Ectodermal cell (in vitro differentiated cells): Measurements from ENCODE around the gene TAAR8.
"Not testable (repeated sequence)": the region's sequence is repeated elsewhere in the genome, so short reads cannot be mapped to it uniquely, and the experiment has no call there.

ENCODE experiments used
- H3K27ac ChIP-seq: 2 replicates; pipeline ENCODE4 v1.7.0; 2013; ENCODE audit warnings: mild to moderate bottlenecking, low read depth, low read length; ENCODE audit not compliant: insufficient read depth, poor library complexity, severe bottlenecking
- H3K27me3 ChIP-seq: 2 replicates; pipeline ENCODE4 v1.7.0; 2013; ENCODE audit warnings: mild to moderate bottlenecking, low read length; ENCODE audit not compliant: insufficient read depth, control insufficient read depth, poor library complexity, severe bottlenecking
- H3K36me3 ChIP-seq: one replicate; pipeline ENCODE4 v1.7.0; 2013; ENCODE audit warnings: low read length; ENCODE audit not compliant: control insufficient read depth, insufficient read depth
- H3K4me1 ChIP-seq: one replicate; pipeline ENCODE4 v1.7.0; 2013; ENCODE audit warnings: low read length; ENCODE audit not compliant: control insufficient read depth, insufficient read depth
- H3K4me3 ChIP-seq: 2 replicates; pipeline ENCODE4 v1.7.0; 2013; ENCODE audit warnings: low read depth, low read length, control low read depth; ENCODE audit not compliant: insufficient read depth
- H3K9me3 ChIP-seq: 2 replicates; pipeline ENCODE4 v1.7.0; 2013; ENCODE audit warnings: mild to moderate bottlenecking, low read length, moderate library complexity; ENCODE audit not compliant: control insufficient read depth
- WGBS, 2 experiments: methylation state at CpG; one replicate each; pipeline ENCODE4 v1.1.7; 2013; ENCODE audit warnings: missing lambda C conversion rate in 2 of 2; 5-methylcytosine and 5-hydroxymethylcytosine counted together

TAAR8 gene

DNA sequence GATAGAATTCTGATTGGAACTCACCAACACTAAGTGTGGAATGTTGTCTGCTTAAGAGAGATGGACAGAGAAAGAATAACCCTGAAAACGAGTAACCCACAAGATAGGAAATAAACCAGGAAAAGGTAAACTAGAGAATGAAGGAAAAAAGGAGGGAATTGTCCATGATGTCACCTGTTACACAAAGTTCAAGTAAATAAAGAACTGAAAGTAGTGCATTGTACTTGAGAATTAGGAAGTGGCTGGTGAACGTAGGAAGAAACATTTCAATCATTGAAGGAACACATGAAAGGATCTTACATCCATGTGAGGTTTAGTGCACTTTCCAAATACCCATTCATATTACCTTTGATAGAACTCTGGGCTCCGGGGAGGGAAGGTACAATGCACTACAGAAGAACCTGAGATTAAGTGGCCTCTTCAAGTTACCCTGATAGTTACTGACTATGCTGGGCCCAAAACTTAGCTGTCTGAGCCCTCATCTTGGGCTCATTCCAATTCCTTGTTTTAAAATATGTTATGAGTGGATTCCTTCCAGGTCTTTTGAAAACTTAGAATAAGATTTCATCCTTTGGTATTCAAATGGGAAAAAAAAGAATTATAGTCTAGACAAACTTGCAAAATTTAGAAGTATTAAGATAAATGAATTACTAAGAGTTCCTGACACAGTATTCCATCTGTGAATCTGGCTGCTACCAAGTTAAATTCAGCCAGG is 38.5 kb upstream of the TAAR8 start:
- Histone ChIP-seq H3K27me3 (no peaks in the 10 kb centered on the region), H3K4me1 (no peaks in the 10 kb centered on the region), H3K36me3 (no peaks in the 10 kb centered on the region), H3K9me3 (no peaks in the 10 kb centered on the region), H3K4me3 (no peak overlapping the region), H3K27ac (no peak overlapping the region)
- WGBS, 2 experiments: 76 to 79% methylated on average over 3 of the region's 3 CpGs

DNA sequence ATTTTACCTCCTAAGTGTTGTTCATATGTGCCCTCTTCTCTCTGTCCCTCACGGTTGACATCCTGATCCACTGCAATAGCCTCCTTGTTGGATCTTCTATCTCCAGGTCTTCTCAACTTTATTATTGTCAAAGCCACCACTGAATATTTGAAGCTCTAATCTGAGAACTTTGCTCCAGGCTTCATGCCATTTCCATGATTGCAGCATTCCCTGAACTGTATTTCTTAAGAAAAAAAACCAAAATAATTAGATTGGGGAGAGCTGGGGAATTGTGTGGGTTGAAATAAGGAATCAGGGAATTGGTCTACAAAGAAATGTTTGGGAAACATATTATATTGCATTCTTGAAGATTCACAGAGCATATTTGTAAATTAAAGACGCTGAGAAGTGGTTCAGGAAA is 37.1 kb upstream of the TAAR8 start:
- Histone ChIP-seq H3K36me3 (no peaks in the 10 kb centered on the region), H3K4me3 (no peak overlapping the region), H3K4me1 (no peaks in the 10 kb centered on the region), H3K27me3 (no peaks in the 10 kb centered on the region), H3K9me3 (no peaks in the 10 kb centered on the region), H3K27ac (no peak overlapping the region)
- 79 to 88% methylated on average over 1 to 2 of the region's 2 CpGs for WGBS, 2 experiments

DNA sequence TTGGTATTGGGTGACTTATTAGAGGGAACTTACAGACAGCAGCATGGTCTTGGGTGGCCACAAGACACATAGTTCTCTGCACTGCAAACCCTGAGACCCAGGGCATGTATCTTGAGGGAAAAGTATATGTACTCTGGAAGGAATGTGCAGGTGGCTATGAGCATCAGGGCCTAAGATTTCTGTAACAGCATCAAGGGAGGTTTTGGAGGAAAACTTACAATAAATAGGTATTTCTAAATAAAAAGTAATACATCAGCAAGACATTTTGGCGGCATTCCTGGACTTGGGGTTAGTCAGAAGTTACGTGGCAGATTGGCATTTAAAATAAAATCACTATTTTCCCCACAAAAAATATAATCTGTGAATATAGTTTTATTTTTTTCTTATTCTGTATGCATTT is 31.5 kb upstream of the TAAR8 start:
- no peak overlapping the region for H3K4me3 ChIP-seq
- no peaks in the 10 kb centered on the region for H3K9me3 ChIP-seq
- H3K27me3 ChIP-seq: no peaks in the 10 kb centered on the region
- H3K36me3 ChIP-seq: no peaks in the 10 kb centered on the region
- H3K4me1 ChIP-seq: peaks cover under 1% of the 10 kb centered on the region
- no CpG with 5 or more reads among the region's 2 CpGs for WGBS, 2 experiments
- no peak overlapping the region for H3K27ac ChIP-seq

DNA sequence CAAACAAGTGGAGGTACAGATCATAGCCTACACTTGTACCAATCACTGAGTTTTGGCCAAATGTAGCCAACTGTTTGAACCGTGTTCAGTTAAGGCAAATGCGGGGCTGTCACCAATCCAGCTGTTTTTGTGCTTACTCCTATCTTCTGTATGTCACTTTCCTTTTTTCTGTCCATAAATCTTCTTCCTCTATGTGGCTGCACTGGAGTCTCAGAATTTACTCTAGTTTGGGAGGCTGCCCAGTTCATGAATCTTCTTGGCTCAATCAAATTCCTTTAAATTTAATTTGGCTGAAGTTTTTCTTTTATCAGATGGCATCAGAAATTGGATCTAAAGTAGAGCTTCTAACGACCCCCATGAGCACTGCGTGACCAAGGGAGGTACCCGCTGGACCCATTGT is 27.8 kb upstream of the TAAR8 start:
- WGBS, 2 experiments: 95% methylated on average over 5 of the region's 5 CpGs

DNA sequence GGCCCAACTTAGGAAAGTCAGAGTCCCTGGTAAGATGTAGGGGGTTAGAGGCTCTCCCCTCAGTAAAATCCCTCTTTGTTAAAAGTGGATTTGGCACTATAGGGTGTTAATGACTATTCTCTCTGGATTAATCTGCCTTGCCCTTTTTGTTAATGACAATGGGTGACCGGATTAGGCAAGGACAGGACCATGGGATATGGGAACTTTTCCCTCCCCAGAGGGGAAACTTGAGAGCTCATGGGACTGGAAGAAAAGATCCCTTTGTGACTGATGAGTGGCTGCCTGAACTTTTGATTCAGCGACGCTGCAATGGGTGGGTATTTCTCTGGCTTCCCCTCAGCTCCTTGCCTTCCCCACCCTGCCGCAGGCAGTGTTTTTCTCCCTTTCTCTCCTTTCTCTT is 26.6 kb upstream of the TAAR8 start:
- Histone ChIP-seq H3K27ac (no peak overlapping the region), H3K9me3 (no peaks in the 10 kb centered on the region), H3K27me3 (no peaks in the 10 kb centered on the region), H3K36me3 (no peaks in the 10 kb centered on the region), H3K4me3 (no peak overlapping the region), H3K4me1 (peaks cover 6% of the 10 kb centered on the region)
- 34 to 35% methylated on average over 4 of the region's 4 CpGs for WGBS, 2 experiments

More for the DNA sequence above, 27.8 kb upstream of the TAAR8 start:
- Histone ChIP-seq H3K4me3 (no peak overlapping the region), H3K27ac (no peak overlapping the region), H3K4me1 (peaks cover 6% of the 10 kb centered on the region), H3K36me3 (no peaks in the 10 kb centered on the region), H3K27me3 (no peaks in the 10 kb centered on the region), H3K9me3 (no peaks in the 10 kb centered on the region)

DNA sequence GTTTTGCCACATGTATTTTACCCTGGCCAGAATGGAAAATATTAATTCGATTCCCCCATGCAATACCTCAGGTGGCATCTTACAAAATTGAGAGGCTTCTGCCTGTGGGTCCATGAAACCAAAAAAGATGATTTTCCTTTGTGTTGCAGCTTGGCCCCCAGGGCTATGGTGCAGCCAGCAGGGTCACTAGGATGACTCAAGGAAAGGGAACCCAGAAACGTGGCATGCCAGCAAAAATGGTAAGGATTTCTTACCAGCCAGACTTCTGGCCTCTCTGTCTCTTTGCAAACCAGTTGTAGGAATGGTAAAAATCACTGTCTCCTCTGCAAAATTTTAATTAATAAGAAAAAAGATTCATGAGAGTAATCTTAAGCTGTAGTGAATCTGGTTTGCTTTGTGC is 26.0 kb upstream of the TAAR8 start:
- Histone ChIP-seq H3K9me3 (no peaks in the 10 kb centered on the region), H3K4me3 (no peak overlapping the region), H3K27me3 (no peaks in the 10 kb centered on the region), H3K4me1 (peaks cover 6% of the 10 kb centered on the region), H3K36me3 (no peaks in the 10 kb centered on the region), H3K27ac (no peak overlapping the region)
- 62 to 78% methylated on average over 2 of the region's 2 CpGs for WGBS, 2 experiments

DNA sequence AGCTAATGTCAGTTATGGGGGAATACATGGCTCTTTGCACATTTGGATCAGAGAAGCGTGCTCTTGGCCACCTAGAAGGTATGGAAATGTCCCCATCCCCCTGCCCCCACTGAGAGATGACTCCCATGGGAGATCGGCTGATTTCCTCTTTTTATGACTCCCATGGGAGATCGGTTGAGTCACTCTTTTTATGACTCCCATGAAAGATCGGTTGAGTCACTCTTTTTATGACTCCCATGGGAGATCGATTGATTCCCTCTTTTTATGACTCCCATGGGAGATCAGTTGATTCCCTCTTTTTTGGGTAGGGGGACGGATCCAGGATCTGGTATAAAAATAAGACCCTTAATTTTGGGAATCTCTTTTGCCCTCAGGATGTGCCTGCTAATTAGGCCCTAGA is 24.7 kb upstream of the TAAR8 start:
- 92 to 95% methylated on average over 6 of the region's 6 CpGs for WGBS, 2 experiments
- Histone ChIP-seq H3K4me3 (no peak overlapping the region), H3K27me3 (no peaks in the 10 kb centered on the region)

DNA sequence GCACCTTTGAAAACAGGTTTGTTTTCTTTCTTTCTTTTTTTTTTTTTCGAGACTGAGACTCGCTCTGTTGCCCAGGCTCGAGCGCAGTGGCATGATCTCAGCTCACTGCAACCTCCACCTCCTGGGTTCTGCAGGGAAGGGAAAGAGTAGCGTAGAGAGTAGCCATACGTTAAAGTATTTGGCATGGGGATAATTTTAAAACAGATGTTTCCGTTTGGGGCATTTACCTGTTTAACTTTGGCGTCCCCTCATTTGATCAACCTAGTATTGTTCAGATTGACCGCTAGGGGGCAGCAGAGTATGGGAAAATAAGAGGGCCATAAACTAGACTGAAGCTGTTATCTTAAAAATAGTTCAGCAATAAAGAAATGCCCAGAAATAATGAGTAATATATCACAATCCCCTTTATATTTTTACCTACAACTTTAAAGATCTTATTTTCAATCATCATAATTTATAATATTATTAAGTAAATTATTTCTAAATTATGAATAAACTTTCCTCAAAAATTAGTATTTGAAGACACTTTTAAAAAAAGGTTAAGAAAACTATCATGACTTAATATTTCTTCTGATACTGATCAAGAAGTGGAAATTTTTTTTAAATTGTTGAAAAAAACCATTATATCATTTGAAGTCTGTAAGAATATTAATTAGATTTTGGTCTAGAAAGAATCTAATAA is 22.0 kb upstream of the TAAR8 start:
- Histone ChIP-seq H3K27ac (no peak overlapping the region), H3K27me3 (no peaks in the 10 kb centered on the region), H3K36me3 (no peaks in the 10 kb centered on the region), H3K4me3 (no peak overlapping the region), H3K4me1 (peaks cover 6% of the 10 kb centered on the region), H3K9me3 (no peaks in the 10 kb centered on the region)
- WGBS, 2 experiments: 36% methylated on average over 8 to 9 of the region's 9 CpGs

More for the DNA sequence above, 24.7 kb upstream of the TAAR8 start:
- Histone ChIP-seq H3K9me3 (no peaks in the 10 kb centered on the region), H3K27ac (no peak overlapping the region), H3K4me1 (peaks cover 6% of the 10 kb centered on the region), H3K36me3 (no peaks in the 10 kb centered on the region)

DNA sequence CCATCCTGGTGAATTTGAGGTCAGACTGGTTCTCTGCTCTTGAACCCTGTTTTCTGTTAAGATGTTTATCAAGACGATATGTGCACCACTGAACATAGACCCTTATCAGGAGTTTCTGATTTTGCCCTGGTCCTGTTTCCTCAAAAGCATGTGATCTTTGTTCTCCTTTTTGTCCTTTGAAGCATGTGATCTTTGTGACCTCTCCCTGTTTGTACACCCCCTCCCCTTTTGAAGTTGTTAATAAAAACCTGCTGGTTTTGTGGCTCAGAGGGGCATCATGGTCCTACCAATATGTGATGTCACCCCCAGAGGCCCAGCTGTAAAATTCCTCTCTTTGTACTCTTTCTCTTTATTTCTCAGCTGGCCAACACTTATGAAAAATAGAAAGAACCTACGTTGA is 17.9 kb upstream of the TAAR8 start:
- not testable (repeated sequence) for H3K4me1 ChIP-seq, H3K9me3 ChIP-seq, H3K36me3 ChIP-seq, H3K27me3 ChIP-seq, H3K4me3 ChIP-seq, H3K27ac ChIP-seq
- WGBS, 2 experiments: 91 to 99% methylated on average over 1 to 2 of the region's 2 CpGs

DNA sequence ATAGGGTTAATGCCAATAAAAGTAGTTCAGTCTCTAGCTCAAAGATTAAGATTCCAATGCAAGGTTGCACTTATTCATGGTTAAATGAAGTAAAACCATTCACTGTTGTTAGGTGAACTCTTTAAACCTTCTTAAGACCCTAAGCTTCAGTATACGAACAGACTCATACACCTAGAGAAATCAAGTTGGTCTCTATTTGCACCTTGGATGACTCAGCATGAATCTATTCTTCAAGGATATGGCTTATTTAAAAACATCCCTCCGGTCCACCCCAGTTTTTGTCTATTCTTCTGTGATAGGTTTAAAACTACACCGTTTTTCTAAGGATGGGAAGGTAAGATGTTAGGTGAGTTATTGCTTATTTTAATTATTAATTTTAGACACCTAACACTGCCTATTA is 15.3 kb upstream of the TAAR8 start:
- Histone ChIP-seq H3K36me3 (no peaks in the 10 kb centered on the region), H3K9me3 (no peaks in the 10 kb centered on the region), H3K27ac (no peak overlapping the region), H3K4me1 (no peaks in the 10 kb centered on the region), H3K4me3 (no peak overlapping the region), H3K27me3 (no peaks in the 10 kb centered on the region)
- 88 to 93% methylated on average over 2 of the region's 3 CpGs for WGBS, 2 experiments
